NCI-H2107 treated with DMSO at 0.1 percent for 48 hours (cell line): ENCODE measurements around the gene NATD1.

Experiments used
- DNase-seq: peaks from one replicate; lab custom pipeline; 2025; ENCODE audit not compliant: unreplicated experiment; lab: John Stamatoyannopoulos, UW

The NATD1 gene, protein sequence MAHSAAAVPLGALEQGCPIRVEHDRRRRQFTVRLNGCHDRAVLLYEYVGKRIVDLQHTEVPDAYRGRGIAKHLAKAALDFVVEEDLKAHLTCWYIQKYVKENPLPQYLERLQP

DNA sequence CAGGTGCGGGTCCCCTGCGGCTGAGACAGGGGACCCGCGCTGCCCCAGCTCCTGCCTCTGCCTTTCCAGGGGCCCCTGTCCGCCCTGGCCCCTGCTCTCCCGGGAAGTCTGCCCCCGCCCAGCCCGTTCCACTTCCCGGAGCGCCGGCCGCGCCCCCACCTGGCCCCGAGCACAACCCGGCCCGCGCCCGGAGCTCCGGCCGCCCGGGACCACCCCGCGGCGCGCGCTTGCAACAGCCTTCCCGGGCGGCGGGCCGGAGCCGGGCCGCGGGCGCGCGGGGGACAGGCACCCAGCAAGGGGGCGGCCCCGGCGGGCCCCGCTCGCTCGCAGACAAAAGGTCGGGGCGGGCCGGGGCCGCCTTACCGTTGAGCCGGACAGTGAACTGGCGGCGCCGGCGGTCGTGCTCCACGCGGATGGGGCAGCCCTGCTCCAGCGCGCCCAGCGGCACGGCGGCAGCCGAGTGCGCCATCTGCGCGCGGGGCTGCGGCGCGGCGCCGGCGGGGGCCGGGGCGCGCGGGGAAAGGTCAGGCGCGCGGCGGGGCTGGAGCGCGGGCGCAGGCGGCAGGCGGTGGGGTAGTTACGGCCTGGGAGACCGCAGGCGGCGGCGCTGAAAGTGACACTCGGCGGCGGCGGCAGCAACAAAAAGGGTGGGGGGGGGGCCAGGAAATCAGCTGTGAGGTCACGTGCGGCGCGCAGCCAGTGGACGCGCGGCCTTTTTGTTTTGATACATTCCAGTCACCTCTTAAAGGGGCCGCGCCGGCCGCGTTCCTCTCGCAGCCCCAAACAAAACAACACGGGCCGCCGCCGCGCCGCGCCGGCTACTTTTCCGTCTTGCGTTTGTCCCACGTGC is at the start of gene NATD1:
Gene NATD1, minus strand, starts transcription at position 615 of the 850 bp plus-strand sequence. Its CDS starts 146 bp downstream, at position 469.
- DNase-seq, result no peak

DNA sequence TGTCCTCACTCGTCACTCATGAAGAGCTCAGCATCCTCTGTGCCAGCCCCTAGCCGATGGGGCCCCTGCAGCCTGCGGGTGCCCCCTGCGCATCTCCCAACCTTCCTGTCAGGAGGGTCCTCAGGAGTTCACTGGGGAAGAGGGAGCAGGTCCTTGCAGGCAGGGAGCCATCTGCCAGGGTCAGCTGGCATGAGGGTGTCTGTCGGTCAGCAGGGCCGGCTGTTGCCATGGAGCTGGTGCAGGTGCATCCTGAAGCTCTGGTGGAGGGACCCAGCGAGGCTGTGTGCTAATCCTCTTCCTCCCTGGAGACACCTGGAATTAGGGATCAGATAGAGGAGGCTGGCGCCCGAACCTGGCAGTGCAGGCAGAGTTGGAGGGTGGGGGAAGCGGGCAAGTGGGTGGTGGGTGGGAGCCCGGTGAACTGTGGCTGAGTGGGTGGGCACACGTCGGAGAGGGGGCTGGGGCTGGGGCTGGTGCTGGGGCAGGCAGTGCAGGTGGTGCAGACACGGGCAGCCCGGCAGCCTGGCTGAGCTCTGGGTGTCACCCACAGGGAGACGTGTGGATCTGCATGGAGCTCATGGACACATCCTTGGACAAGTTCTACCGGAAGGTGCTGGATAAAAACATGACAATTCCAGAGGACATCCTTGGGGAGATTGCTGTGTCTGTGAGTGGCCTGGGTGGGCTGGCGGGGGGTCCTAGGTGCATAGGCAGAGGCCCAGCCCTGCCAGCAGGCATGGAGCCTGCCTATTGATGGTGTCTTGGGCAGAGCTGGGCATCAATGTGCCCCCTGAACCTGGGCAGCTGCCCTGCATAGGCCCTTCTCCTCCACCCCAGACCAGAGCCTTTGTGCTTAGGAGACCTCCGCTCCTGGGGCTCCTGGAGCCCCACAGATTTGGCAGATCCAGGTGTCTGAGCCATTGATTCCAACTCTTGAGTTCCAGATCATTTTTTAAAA is 48.7 kb upstream of the NATD1 start:
- no peak for DNase-seq

DNA sequence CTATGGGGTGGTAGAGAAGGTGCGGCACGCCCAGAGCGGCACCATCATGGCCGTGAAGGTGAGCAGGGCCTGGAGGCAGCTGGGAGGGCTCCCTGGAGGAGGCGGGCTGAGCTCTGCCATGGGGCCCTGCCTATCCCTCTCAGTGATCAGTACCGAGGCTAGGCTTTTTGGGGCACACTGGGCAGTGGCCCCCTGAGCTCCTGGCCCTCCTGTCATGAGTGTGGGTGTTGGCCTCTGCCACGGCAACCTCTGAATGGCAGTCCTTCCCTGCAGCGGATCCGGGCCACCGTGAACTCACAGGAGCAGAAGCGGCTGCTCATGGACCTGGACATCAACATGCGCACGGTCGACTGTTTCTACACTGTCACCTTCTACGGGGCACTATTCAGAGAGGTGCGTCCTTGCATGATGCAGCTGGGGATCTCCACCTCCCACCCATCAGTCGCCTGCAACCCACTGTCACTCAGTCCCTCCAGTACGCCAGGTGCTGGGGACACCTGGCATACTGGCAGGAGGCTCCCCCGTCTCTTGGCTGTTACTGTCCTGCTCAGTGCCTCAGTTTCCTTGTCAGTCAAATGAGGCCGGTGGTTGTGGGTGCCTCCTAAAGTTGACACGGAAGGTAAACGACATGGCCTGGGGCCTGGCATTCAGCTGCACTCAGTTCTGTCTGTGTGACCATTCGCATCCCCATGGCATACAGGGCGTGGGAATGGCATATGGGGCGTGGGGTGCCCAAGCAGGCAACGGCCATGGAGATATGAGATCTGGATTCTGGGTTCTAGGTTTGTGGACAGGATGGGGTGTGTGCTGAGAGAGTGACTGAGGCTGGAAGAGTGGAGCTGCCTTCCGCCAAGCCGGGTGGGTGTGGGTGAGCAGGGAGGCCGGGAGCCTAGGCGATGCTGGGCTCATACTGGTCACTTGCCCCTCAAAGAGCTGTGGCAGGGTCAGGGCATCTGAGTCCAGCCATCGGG is 47.7 kb upstream of the NATD1 start:
- DNase-seq, result no peak

DNA sequence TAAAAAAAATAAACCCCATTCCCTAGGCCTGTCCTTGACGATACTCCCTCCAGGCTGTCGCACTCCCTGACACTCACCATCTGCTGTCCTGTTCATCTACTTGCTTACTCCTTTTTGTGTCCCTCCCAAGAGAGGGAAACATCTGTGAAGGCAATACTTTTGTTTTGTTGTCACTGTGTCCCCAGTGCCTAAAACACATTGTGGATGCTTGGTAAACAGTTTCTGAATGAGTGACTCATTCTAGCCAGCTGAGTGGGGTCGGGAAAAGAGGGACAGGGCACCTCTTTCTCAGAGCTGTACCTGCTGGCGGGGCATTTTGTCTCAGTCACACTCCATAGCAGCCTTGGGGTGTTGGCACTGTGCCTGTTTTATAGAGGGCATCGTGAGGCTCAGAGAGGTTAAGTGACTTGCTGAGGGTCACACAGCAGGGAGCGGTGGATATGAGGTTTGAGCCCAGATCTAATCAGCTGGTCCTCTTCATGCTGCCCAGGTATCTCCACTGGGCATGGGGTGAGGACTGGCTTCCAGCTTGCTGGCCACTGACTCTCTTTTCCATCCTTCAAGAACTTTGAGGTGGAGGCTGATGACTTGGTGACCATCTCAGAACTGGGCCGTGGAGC is 46.9 kb upstream of the NATD1 start:
- DNase-seq, result no peak

DNA sequence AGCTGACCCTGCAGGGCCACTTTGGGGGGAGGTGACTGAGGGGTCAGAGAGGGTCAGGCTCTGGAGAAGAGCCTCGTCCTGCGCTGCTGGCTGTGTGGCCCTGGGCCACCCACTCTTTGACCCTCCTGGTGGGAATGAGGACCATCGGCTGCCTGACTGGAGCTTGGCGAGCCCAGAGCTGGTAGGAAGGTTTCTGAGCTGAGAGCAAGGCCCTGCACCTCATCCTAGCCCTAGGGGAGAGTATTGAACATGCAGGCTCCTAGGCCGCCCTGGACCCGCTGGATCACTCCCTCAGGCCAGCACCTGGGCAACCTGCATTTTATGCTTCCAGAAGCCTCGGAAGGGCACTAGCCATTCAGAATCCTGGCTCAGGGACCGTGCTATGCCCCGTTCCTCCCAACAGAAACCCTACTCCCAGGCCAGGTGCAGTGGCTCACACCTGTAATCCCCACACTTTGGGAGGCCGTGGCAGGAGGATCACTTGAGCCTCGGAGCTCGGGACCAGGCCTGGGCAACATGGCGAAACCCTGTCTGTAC is 45.8 kb upstream of the NATD1 start:
- no peak for DNase-seq

DNA sequence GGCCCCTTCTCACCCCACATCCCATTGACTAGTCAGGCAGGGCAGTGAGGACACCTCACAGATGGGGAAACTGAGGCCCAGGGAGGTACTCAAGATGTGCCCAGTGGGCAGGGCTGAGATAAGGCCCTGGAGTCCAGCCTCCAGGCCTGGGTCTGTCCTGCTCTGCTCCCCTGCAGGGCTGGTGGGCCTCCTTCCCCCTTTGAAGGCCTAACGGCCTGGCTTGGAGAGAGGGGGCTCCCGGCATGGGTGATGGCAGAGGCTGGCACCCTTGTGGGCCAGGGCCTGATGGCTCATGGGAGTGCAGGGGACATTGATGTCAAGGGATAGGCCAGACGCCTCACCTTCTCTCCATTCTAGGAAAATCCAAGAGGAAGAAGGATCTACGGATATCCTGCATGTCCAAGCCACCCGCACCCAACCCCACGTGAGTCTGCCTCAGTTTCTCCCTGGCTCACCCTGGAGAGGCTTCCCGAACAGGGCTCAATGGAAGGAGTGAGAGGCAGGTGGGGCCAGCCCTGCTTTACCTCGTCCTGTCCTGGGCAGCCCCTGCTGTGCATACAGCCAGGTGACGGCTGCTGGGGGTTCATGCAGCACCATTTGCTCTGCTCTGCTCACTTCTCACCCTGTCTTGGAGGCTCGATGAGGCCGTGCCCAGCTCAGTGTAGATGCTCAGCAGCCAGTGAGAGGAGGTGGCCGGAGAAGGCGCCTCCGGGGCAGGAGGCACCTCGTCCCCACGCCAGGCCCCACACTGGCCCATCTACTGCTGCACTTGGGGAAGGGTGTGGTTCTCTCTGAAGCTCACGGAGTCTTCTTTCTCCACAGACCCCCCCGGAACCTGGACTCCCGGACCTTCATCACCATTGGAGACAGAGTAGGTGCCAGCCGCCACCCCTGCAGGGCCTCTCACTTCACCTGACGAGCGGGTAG is 45.1 kb upstream of the NATD1 start:
- no peak for DNase-seq

DNA sequence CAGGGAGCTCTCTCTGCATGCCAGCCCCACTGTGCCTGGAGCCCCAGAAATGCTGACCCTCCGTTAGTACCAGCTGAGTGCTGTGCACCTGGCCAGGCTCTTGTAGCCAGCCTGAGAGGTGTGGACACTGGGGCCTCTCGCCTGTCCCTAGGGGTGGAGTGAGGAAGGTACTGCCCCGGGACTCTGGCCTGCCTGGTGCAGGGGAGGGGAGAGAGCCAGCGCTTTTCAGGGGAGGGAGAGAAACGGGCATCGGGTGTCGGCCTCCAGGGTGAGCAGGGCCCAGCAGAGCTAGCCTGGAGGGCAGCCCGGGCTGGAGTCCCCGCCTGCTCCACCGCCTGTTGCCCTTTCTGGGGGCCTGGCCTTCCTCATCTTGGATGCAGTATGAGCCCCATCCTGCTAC is 44.4 kb upstream of the NATD1 start:
- DNase-seq, result no peak

DNA sequence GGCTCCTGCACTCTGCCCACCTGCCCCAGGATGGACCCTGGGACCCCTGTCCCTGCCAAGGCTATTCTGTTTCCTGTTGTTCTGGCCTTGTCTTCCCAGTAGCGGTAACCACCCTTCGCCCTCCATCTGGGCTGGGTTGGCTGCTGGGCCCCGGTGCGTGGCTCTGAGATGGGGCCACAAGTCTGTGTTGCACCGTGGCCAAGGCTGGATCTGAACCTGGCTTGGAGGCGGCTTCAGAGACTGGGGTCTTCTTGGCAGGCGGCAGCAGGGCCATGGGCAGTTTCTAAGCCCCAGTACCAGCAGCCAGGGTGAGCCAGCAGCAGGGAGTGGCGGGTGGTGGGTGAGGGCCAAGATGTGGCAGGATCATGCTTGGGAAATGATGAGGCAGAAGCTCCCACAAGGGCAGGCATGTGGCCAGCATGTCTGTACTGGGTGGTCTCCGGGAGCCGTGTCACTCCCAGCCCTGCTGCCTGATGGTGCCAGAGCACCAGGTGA is 43.9 kb upstream of the NATD1 start:
- DNase-seq, result no peak

DNA sequence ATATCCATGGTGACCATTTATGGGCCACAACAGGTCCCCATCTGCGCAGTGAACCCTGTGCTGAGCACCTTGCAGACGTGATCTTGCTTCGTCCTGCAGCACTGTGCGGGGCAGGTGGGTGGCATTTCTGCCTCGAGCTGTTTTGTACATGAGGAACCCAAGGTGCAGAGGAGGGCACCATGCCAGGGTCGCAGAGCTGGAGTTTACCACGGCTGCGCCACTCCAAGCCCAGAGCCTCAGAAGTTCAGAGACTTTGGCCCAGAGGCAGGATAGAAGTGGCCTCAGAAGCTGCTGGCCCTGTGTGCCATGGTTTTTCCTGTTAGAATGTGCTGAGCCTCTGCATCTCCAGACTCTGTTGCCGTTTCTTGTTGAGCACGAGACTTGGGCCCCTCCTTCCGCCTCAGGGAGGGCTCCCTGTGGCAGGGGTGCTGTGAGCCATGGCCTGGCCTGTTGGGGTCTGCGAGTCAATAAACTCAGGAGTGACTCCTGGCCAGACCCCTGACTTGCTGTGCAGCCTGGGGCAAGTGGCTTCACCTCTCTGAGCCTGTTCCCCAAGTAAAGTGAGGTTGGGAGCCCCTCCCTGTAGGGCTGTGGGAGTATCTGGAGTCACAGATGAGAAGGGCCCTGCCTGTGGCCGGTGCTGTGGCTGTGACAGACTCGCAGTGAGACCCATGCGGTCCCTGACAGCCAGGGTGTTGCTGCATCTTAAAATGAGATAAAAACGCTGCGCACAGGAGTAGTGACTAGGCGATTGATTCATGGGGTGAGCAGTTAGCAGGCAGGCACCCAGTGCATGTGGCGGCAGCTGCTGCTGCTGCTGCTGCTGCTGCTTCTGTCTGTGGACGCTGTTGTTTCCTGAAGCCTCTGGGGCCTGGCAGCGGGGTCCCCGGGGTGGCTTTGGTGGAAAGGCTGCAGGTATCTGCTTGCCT is 43.2 kb upstream of the NATD1 start:
- DNase-seq, result no peak

DNA sequence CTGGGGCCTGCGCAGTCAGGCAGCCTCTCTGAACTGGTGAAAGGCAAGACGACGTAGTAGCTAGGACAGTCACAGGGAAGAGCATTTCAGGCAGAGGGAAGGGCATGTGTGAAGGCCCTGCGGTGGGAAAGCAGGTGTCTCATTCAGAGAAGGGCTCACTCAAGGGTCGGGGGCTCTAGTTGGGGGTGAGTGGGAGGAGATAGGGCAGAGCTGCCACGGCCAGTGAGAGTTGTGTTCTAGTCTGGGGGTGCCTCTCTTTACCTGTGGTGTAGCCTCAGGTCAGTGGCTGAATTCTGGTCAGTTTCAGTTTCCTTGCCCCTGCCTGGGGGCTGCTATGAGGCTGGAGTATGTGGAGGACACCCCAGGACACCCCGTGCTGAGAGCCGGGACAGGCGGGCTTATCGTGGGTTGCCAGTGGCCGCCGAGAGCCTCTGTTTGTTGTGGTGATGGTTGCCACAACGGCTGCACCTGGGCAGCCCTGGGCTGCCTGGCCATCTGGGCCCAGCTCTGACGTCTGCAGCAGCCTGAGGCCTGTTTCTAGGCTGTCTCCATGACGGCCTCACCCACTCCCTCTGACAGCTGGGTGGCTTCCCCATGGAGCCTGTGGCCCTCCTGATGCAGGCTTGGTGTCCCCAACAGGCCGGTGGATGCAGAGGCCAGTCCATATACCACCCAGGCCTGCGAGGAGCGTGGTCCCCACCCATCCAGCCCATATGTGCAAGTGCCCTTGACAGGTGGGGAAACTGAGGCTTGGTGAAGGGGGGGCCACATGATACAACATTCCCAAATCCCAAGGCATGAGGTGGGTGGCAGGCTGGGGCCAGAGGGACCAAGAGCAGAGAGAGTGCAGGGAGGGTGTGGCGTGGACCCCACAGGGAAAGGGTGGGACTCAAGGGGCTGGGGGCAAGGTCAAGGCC is 42.1 kb upstream of the NATD1 start:
- no peak for DNase-seq

DNA sequence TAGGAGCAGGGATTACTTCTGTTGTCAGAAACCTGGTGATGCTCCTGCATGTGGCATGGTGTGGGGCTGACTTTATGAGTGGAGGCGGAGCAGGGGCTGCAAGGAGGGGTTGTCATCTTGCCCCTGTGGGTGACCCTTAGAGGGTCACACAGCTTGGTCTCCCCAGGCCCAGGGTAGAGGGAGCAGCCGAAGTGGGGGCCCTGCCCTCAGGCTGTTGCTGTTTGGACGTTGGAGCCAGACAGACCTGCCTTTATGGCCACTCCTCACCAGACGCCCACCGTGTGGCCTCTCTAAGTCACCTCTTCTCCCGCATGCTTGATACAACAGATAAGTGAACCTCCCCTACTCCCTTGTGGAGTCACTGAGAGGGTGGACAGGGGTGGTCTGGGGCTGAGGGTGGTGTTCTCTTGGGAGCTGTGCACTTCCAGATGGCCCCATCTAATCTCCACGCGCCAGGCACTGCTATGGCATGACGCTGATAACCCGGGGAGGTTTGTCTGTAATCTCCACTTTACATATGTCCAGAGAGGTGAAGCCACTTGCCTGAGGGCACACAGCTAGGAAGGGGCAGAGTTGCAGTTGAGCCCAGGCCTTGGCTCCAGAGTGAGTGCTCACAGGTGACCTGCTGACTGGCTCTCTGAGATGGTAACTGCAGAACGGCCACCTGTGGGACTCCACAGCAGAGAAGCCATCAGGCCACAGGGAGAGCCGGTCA is 41.3 kb upstream of the NATD1 start:
- DNase-seq, result no peak

DNA sequence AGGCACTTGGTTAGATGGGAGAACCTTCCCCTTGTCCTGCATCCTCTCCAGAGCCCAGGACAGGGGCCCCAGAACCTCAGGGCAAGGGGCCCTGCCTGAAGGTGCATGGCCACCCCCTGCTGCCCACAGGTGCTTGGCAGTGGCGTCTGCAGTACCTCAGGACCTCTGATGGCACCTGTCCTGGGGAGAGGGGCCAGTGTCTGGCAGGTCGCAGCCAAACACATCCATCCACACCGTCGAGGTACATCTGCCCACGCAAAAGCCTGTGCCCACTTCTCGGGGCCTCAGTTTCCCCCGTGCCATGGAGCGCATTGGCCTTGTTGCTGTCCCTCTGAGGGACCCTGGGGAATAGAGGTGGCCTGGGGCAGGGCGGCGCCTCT is 40.6 kb upstream of the NATD1 start:
- DNase-seq, result no peak

DNA sequence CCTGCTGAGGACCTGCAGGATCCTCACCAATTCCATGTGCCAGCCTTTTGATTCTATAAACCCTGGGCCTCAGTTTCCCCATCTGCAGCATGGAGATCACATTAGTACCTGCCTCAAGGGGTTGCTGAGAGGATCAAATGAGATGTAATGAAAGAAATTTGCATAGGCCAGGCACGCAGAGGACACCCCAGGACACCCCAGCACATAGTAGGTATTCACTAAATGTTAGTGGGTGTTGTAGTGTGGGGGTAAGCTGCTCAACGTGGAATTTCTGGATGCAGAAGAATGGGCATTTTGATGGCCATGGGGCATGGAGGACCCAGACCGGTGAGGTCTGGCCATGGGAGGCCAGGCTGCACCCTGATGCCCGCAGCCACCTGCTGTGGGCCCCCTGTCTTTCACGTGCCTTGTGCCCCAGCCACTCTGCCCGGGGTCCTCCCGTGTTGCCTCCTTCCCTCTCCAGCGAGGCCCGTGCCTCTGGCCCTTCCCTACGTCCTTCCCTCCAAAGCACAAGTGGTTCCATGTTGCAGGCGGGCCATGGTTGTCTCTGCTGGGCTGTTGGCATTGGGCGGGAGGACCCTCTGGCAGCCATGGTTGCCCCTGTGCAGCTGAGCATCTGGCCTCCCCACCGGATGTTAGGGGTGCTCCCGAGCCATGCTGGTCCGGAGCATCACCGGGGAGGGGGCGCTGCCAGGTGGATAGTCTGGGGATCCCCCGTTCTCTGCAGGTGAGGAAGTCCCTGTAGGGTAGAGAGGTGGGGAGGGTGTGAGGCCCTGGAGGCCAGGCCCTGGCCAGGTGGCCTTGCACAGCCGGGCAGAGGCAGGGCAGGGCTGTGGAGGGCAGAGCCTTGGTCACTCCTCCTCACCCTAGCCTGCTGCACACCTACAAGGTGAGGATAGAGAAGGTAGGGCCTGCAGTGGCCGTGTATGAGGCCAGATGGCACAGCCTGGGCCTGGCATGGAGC is 39.9 kb upstream of the NATD1 start:
- no peak for DNase-seq

DNA sequence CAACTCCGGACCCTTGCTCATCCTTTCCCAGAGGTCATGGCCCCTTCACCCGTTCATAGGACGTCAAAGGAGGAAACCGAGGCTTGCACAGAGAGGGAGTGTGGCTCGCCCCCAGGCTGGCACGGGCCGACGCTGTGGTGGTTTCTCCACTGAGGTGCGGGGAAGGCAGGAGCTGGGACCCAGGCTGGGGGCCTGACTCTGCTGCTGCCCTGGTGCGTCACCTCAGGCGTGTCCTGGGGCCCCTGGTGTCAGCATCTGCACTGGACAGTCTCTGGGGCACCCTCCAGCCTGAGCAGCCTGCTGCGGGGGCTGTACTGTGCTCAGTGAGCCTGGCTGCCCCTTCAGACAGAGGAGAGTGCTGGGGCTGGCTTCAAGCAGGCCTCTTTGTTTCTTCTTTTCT is 38.7 kb upstream of the NATD1 start:
- no peak for DNase-seq

DNA sequence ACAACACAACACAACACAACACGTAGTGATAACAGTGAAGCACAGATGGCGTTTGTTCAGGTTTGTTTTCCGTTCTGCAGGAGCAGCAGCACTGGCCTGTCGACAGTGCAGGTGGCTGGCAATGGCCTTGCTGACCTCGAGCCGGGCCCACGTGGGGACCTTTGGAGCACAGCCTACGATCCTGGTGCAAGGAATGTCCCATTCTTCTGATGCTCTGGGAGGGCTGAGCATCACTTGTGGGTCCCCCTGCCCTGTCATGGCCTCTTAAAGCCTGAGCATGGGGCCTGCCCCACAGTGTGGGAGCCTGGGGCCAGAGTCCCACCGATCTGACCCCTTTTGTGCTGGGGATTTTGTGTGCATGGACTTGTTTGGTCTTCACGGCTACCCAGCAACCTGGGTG is 38.1 kb upstream of the NATD1 start:
- no peak for DNase-seq
